ENCODE measurements around the gene CACNA1B.

GRCh38 chr9:137873408-137873807 is 4.2 kb upstream of the CACNA1B start:
- no peak for TF ChIP-seq ZNF274 (IDR thresholded peaks at IDR 0.05; ENCODE audit: low read depth, low read length)
- TF ChIP-seq SUZ12 (IDR thresholded peaks at IDR 0.05; ENCODE audit: extremely low read depth, insufficient read depth, insufficient read length), result no peak
- no peak for TF ChIP-seq YY1 (IDR thresholded peaks at IDR 0.05; ENCODE audit: insufficient read depth, insufficient read length)
